ENCODE data around the gene DUSP19. TPM values are rescaled to one million over a fixed set of nuclear protein-coding genes. Genes with fewer than 3 reads are reported as not detected.

DUSP19 gene
- total RNA-seq, 4 donors from 2014 or later, result 1.3 to 3.8 (median 2.0) TPM

DNA sequence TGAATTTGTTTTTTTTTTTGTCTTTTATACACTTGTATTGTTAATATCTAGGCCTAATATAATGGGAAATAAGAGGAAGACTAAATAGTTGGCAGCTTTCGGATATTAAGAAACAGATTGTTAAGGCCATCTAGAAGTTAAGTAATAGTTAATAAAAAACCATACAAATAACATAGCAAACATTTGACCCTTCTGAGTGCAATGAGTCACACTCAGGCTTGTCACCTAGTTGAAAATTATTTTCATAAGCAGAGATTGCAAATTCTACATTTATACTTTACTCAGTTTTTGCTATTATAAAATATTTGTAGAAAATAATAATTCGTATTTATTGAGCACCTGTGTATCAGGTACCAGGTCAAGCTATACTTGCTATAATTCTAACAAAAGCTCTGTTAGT lies 48.1 kb downstream of the DUSP19 start:
- Histone ChIP-seq H3K27ac (no peak overlapping the region), H3K27me3 (no peaks in the 10 kb centered on the region), H3K4me3 (no peak overlapping the region), H3K9me3 (no peaks in the 10 kb centered on the region), H3K4me1 (peaks cover 26% of the 10 kb centered on the region), H3K36me3 (no peaks in the 10 kb centered on the region)
- DNase-seq (ENCODE audit: low spot score in 2 of 2), result no peak
- 93% methylated on average over 2 of the region's 2 CpGs for WGBS
- TF ChIP-seq POLR2AphosphoS5 (IDR thresholded peaks at IDR 0.05) (no peak), EP300 (IDR thresholded peaks at IDR 0.05) (no peak), POLR2A (IDR thresholded peaks at IDR 0.05) (no peak)
- TF ChIP-seq, protein P1, sequence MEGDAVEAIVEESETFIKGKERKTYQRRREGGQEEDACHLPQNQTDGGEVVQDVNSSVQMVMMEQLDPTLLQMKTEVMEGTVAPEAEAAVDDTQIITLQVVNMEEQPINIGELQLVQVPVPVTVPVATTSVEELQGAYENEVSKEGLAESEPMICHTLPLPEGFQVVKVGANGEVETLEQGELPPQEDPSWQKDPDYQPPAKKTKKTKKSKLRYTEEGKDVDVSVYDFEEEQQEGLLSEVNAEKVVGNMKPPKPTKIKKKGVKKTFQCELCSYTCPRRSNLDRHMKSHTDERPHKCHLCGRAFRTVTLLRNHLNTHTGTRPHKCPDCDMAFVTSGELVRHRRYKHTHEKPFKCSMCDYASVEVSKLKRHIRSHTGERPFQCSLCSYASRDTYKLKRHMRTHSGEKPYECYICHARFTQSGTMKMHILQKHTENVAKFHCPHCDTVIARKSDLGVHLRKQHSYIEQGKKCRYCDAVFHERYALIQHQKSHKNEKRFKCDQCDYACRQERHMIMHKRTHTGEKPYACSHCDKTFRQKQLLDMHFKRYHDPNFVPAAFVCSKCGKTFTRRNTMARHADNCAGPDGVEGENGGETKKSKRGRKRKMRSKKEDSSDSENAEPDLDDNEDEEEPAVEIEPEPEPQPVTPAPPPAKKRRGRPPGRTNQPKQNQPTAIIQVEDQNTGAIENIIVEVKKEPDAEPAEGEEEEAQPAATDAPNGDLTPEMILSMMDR (IDR thresholded peaks at IDR 0.05), result no peak

DNA sequence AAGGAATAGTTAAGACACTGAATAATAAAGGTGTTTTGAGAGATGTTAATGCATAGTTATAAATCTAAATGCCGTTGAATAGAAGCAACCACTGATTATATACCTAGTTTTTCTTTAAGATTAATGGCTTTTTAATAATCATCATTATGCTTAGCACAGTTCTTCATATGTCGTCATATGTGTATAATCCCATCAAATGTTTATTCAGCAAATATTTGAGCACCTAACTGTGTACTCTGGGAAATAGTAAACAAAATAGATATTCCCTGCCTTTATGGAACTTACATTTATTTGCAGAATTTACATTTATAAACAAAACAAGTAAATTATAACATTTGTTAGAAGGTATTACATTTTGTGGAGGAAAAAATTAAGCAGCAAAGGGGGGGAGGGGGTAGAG lies 55.5 kb downstream of the DUSP19 start:
- Histone ChIP-seq H3K27ac (no peak overlapping the region), H3K36me3 (peaks cover 12% of the 10 kb centered on the region), H3K4me1 (no peaks in the 10 kb centered on the region), H3K27me3 (no peaks in the 10 kb centered on the region), H3K9me3 (no peaks in the 10 kb centered on the region), H3K4me3 (no peak overlapping the region)
- no peak for DNase-seq (ENCODE audit: low spot score in 2 of 2)
- TF ChIP-seq POLR2A (IDR thresholded peaks at IDR 0.05) (no peak), POLR2AphosphoS5 (IDR thresholded peaks at IDR 0.05) (no peak), EP300 (IDR thresholded peaks at IDR 0.05) (no peak)
- TF ChIP-seq, protein P1 (IDR thresholded peaks at IDR 0.05), result no peak
- 96% methylated on average over 2 of the region's 2 CpGs for WGBS

DNA sequence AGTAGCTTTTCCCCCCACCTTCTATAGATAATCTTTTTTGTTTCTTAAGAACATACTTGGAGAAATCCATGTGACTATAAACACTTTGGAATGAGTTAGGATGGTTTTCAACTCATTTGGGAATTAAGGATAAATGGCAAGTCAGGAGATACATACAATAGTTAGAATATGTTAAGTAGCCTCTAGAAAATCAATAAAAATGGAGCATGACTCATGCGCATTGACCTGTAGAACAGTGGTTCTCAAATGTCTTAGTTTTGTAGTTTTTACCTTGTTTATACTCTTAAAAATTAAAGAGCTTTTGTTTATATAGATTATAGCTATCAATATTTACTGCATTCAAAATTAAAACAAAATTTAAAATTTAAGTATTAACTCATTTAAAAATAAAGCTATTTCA lies 70.4 kb downstream of the DUSP19 start:
- WGBS, result 94% methylated on average over 1 of the region's 1 CpG
- H3K27ac ChIP-seq, result no peak overlapping the region
- H3K4me3 ChIP-seq, result no peak overlapping the region
- no peaks in the 10 kb centered on the region for H3K27me3 ChIP-seq
- H3K4me1 ChIP-seq, result no peaks in the 10 kb centered on the region
- H3K36me3 ChIP-seq, result peaks cover 31% of the 10 kb centered on the region
- DNase-seq (ENCODE audit: low spot score in 2 of 2), result no peak
- TF ChIP-seq POLR2AphosphoS5 (IDR thresholded peaks at IDR 0.05), result no peak
- TF ChIP-seq, protein P1 (IDR thresholded peaks at IDR 0.05), result no peak
- TF ChIP-seq EP300 (IDR thresholded peaks at IDR 0.05), result no peak
- TF ChIP-seq POLR2A (IDR thresholded peaks at IDR 0.05), result no peak
- H3K9me3 ChIP-seq, result no peaks in the 10 kb centered on the region

DNA sequence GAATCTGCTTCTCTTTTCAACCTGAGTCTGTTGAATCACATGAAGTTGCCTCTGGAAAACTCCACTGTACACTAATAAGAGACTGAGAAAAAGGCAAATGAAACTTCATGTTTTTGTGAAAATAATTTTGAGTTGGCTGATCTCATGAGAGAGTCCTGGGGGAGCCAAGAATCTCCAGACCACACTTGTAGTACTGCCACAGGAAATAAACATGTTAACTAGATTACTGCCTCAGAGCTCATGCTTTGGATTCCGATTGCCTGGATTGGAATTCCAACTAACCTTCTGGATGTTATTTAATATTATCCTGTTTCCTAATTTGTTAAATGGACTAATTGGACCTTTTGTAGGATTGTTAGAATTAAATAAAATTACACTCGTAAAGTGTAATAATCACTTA lies 70.9 kb downstream of the DUSP19 start:
- no peaks in the 10 kb centered on the region for H3K4me1 ChIP-seq
- H3K27ac ChIP-seq, result no peak overlapping the region
- no peaks in the 10 kb centered on the region for H3K27me3 ChIP-seq
- 78% methylated on average over 2 of the region's 2 CpGs for WGBS
- H3K4me3 ChIP-seq, result no peak overlapping the region
- DNase-seq (ENCODE audit: low spot score in 2 of 2), result no peak
- no peaks in the 10 kb centered on the region for H3K9me3 ChIP-seq
- TF ChIP-seq POLR2A (IDR thresholded peaks at IDR 0.05), result no peak
- peaks cover 30% of the 10 kb centered on the region for H3K36me3 ChIP-seq

Other genes starting within 250 kb of the DUSP19 start
- gene FRZB, start 212.1 kb upstream of the DUSP19 start, total RNA-seq, result 10 to 100 TPM; 10.7 to 20.3 (median 13.4) TPM
- 100 to 1,000 TPM in 3 of 4 donors, 10 to 100 TPM in 1; 94.5 to 146 (median 116) TPM for gene NCKAP1, start 40.3 kb upstream of the DUSP19 start, total RNA-seq
- gene NUP35, start 45.7 kb downstream of the DUSP19 start, total RNA-seq, result 10 to 100 TPM; 15.1 to 27.7 (median 22.7) TPM